Neutrophil (primary cell): ENCODE data around the gene ZNF622.

Experiments
- H3K27ac ChIP-seq: fragments of 200-600 bp; sonication (generic); 2 replicates; pipeline ENCODE4 v1.5.1; 2016; ENCODE audit warnings: mild to moderate bottlenecking, moderate library complexity
- H3K27me3 ChIP-seq: fragments of 200-600 bp; sonication (generic); 2 replicates; pipeline ENCODE4 v1.6.0; 2016; ENCODE audit warnings: mild to moderate bottlenecking
- H3K36me3 ChIP-seq: fragments of 200-600 bp; sonication (generic); 2 replicates; pipeline ENCODE4 v1.5.1; 2017
- H3K4me1 ChIP-seq, 2 experiments: fragments of 200-600 bp in 1 of 2; sonication (generic) in 1 of 2; 1 replicate in 1 of 2; 2 replicates in 1 of 2; pipeline versions ENCODE4 v1.5.1 to v1.6.1; 2013 to 2016; ENCODE audit warnings: low read depth in 1 of 2, low read length in 1 of 2, mild to moderate bottlenecking in 1 of 2, moderate library complexity in 1 of 2; ENCODE audit not compliant: control insufficient read depth in 1 of 2, insufficient read depth in 1 of 2
- H3K4me3 ChIP-seq, 2 experiments: fragments of 200-600 bp in 1 of 2; sonication (generic) in 1 of 2; 1 replicate in 1 of 2; 2 replicates in 1 of 2; pipeline ENCODE4 v1.5.1; 2013 to 2016; ENCODE audit warnings: low read depth in 1 of 2, low read length in 1 of 2, mild to moderate bottlenecking in 1 of 2, moderate library complexity in 1 of 2
- H3K9me3 ChIP-seq: fragments of 200-600 bp; sonication (generic); 2 replicates; pipeline ENCODE4 v1.5.1; 2016
- TF ChIP-seq, protein P1 (sequence below): fragments of 200-600 bp; sonication (generic); IDR thresholded peaks from 2 replicates; pipeline ENCODE4 v1.5.1; 2016; ENCODE audit warnings: antibody characterized with exemption

Gene ZNF622, protein sequence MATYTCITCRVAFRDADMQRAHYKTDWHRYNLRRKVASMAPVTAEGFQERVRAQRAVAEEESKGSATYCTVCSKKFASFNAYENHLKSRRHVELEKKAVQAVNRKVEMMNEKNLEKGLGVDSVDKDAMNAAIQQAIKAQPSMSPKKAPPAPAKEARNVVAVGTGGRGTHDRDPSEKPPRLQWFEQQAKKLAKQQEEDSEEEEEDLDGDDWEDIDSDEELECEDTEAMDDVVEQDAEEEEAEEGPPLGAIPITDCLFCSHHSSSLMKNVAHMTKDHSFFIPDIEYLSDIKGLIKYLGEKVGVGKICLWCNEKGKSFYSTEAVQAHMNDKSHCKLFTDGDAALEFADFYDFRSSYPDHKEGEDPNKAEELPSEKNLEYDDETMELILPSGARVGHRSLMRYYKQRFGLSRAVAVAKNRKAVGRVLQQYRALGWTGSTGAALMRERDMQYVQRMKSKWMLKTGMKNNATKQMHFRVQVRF

DNA sequence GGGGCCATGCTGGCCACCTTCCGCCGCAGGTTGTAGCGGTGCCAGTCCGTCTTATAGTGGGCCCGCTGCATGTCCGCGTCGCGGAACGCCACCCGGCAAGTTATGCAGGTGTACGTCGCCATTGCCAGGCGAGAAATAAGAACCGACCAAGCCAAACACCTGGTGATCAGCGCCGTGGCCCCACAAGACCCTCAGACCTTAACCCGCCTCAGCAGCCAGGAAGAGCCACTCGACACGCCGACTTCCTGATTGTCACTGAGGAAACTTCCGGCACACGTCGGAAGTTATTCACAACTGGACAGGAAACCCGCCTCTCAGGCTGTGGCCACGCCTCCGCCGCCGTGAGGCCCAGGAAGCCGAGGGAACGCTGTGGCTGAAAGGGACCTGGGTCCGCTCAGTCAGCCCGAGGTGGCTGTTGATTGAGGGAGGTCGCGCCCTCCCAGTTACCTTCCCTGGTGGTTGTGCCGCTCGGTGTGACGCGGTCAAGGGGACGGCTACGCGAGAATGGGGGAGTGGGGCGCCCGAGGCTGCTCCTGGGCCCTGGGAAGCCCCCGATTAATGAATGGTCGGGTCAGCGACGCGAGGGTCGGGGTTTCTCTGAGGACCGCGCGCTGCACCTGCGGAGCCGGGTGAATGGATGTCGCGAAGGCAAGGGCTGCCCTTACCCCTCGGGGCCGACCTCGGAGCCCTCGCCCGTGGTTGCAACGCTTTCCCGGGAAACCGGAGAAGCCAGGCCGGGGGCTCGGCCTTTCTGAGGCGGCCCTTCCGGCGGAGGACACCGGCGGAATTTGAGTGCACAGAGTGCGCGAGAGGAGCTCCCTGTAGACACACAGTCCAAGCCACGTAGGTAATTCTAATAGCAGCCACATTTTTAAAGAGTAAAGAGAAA, at the start of gene ZNF622:
ZNF622 (minus strand) TSS at position 257 of the 889 bp plus-strand sequence; CDS start at position 122, 135 bp downstream.
- peaks cover 38 to 56% of the 10 kb centered on the region in 2 experiments for H3K4me1 ChIP-seq
- H3K9me3 ChIP-seq = no peaks in the 10 kb centered on the region
- peak within 1 kb of the TSS; percentile 86 for H3K27ac ChIP-seq
- peak within 1 kb of the TSS; percentile 90 to 95 for H3K4me3 ChIP-seq
- H3K36me3 ChIP-seq = peaks cover 29% of the 10 kb centered on the region
- TF ChIP-seq, protein P1, sequence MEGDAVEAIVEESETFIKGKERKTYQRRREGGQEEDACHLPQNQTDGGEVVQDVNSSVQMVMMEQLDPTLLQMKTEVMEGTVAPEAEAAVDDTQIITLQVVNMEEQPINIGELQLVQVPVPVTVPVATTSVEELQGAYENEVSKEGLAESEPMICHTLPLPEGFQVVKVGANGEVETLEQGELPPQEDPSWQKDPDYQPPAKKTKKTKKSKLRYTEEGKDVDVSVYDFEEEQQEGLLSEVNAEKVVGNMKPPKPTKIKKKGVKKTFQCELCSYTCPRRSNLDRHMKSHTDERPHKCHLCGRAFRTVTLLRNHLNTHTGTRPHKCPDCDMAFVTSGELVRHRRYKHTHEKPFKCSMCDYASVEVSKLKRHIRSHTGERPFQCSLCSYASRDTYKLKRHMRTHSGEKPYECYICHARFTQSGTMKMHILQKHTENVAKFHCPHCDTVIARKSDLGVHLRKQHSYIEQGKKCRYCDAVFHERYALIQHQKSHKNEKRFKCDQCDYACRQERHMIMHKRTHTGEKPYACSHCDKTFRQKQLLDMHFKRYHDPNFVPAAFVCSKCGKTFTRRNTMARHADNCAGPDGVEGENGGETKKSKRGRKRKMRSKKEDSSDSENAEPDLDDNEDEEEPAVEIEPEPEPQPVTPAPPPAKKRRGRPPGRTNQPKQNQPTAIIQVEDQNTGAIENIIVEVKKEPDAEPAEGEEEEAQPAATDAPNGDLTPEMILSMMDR = no peak
- no peaks in the 10 kb centered on the region for H3K27me3 ChIP-seq

DNA sequence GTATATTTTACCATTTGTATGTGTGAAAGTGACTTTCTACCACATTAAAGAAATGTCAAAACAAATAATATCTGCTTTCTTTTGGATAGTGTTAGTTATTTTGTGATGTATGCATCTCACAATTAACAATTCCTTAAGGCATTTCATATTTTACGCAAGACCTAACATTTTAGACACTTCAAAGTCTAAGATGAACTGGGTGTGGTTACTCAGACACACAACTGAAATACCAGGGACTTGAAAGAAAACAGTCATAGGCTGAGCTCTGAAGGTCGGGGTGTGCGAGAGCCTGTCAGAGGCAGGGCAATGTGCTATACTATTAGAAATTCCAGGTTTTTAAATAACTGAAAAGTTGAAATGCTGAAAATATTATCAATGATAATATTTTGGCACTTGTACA, 44.5 kb upstream of the ZNF622 start:
- no peaks in the 10 kb centered on the region for H3K9me3 ChIP-seq
- peaks cover 21 to 31% of the 10 kb centered on the region in 2 experiments for H3K4me1 ChIP-seq
- H3K36me3 ChIP-seq = no peaks in the 10 kb centered on the region
- TF ChIP-seq, protein P1 = no peak
- H3K27me3 ChIP-seq = no peaks in the 10 kb centered on the region
- H3K27ac ChIP-seq = peak overlapping the region; percentile 85
- no peak overlapping the region for H3K4me3 ChIP-seq

DNA sequence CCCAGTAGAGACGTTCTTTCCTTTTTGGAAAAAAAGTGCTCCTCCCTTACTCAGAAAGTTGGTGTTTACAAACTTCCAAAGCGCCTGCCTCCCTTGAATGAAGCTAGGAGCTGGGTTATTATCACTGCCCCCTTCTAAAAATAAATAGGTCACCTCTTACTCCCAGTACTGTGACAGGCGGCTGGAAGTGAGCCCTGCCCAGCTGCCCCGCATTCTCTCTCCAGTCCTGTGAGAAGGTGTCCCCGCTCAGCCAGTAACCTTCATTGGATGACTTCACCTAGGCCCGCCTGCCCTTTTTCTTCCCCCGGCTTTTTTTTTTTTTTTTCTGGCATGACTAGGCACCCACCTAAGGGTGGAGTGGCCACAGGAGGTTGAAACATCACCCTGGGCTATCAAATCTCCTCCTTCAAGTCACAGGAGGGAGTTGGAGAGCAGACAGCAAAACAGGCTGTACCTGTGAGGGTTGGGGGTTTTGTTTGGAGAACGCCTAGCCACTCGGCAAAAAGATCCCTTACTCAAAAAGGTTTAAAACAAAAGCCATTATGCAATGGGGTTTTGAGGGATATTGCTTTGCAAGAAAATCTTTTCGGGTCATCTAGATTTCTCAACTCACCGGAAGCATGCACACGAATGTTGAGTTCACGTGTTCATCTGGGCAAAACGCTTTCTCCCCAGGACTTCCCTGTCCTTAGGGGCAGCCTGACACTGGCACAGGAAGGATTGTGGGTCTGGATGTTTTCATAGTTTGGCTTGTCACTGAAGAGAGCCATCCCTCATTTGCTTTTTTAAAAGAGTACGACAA, 43.3 kb upstream of the ZNF622 start:
- H3K27ac ChIP-seq = peak overlapping the region; percentile 85
- H3K4me1 ChIP-seq = peaks cover 21 to 31% of the 10 kb centered on the region in 2 experiments
- H3K4me3 ChIP-seq = peak overlapping the region; percentile 25 to 48
- H3K27me3 ChIP-seq = no peaks in the 10 kb centered on the region
- no peaks in the 10 kb centered on the region for H3K36me3 ChIP-seq
- TF ChIP-seq, protein P1 = no peak
- no peaks in the 10 kb centered on the region for H3K9me3 ChIP-seq

DNA sequence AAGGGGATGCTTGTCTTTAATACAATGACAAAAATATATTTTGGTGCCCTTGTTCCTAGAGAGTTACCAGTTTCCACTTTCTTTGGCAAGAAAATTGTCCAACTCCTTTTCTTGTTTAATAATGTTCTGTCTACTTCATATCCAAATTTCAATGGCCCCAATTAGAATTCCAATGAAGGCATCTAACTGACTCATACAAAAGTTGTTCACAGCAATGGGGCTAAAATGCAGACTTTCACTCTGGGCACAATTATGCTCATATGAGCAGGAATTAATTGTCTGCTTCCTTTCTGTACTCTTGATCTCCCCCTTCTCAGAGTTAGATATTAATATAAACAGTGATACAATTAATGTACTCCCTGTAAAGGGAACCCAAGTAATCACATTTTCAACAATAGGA, 42.1 kb upstream of the ZNF622 start:
- H3K27ac ChIP-seq = peak overlapping the region; percentile 85
- no peaks in the 10 kb centered on the region for H3K36me3 ChIP-seq
- H3K4me3 ChIP-seq = no peak overlapping the region
- TF ChIP-seq, protein P1 = no peak
- no peaks in the 10 kb centered on the region for H3K9me3 ChIP-seq
- no peaks in the 10 kb centered on the region for H3K27me3 ChIP-seq
- H3K4me1 ChIP-seq = peaks cover 21 to 31% of the 10 kb centered on the region in 2 experiments

DNA sequence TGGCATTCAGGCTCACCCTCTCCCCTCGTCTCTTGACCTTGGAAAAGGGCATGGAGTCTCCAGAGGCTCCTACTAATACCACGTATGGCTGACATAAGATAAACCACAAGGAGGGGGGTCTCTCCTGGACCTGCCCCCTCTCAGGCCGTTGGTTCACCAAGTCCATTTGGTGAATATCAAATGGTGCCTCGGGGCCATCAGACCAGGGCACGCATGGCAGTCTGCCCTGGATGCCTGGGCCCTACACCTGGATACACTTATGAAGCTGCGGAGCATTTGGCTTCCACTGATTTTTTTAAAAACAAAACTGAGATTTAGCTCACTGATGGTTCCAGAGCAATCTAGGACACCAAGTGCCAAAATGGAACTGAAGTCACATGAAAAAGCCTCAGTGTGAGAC, 40.3 kb upstream of the ZNF622 start:
- Histone ChIP-seq H3K36me3 (no peaks in the 10 kb centered on the region), H3K4me3 (no peak overlapping the region), H3K27ac (no peak overlapping the region), H3K4me1 (peaks cover 21 to 31% of the 10 kb centered on the region in 2 experiments), H3K9me3 (no peaks in the 10 kb centered on the region), H3K27me3 (no peaks in the 10 kb centered on the region)
- TF ChIP-seq, protein P1 = no peak
